Measurements from ENCODE around the gene DPM1. TPM values are rescaled to one million over a fixed set of nuclear protein-coding genes. Genes with fewer than 3 reads are reported as not detected.

DPM1 gene
- total and polyA plus RNA-seq, 2 of the 8 experiments (the other 6 are each of a cell fraction or from before 2014, with no cell fraction given): 42.3 to 57.0 TPM

- TF ChIP-seq HDAC2 (IDR thresholded peaks at IDR 0.05; ENCODE audit: borderline replicate concordance in 1 of 2, low read depth in 2 of 2, low read length in 2 of 2) (no peak), NANOG (IDR thresholded peaks at IDR 0.05; ENCODE audit: insufficient read depth, low read depth, low read length, poor library complexity, severe bottlenecking) (no peak), FOSL1 (IDR thresholded peaks at IDR 0.05; ENCODE audit: insufficient read depth, low read depth, low read length) (no peak)
These were observed 57.0 kb downstream of the DPM1 start (continued) for GRCh38 chr20:50901301-50901700.
